IMR-90 (cell line): ENCODE results near the gene DYSF. TPM values are rescaled to one million over a fixed set of nuclear protein-coding genes. Genes with fewer than 3 reads are reported as not detected.

Experiments
- ATAC-seq: fragments of 200-7000 bp; cut with Tn5 transposase; 2 replicates; pipeline ENCODE4 v1.9.1; 2020; ENCODE audit warnings: low read depth, mild to moderate bottlenecking, moderate library complexity
- BruUV-seq: library from RNA; stranded (reverse); fragments of 400-500 nt; replicated peaks from 2 replicates; lab custom pipeline; 2021; lab: Mats Ljungman, UMichigan
- CTCF ChIA-PET: fragments of 300-600 bp; formaldehyde crosslinking; extraction: SDS; loops from one replicate; lab custom pipeline; 2021; ENCODE audit warnings: antibody characterized with exemption; lab: Yijun Ruan, JAX
- POLR2A ChIA-PET: fragments of 300-600 bp; sonication (Branson Sonifier 250); formaldehyde crosslinking; loops from one replicate; lab custom pipeline; 2022; ENCODE audit warnings: antibody characterized with exemption; ENCODE audit not compliant: unreplicated experiment; lab: Charles Lee
- DNase-seq: peaks from one replicate; pipeline ENCODE4 v3.0.0; 2013
- H2AFZ ChIP-seq: replicated peaks from 2 replicates; pipeline ENCODE3; 2013; ENCODE audit warnings: low read length, mild to moderate bottlenecking; ENCODE audit not compliant: poor library complexity
- H2AK5ac ChIP-seq: 2 replicates; pipeline ENCODE4 v1.6.1; 2013; ENCODE audit warnings: low read depth, low read length, inconsistent platforms
- H2AK9ac ChIP-seq: replicated peaks from 2 replicates; pipeline ENCODE3; 2013; ENCODE audit warnings: mild to moderate bottlenecking, low read depth, low read length, moderate library complexity; ENCODE audit not compliant: poor library complexity
- H2BK120ac ChIP-seq: 2 replicates; pipeline ENCODE4 v1.6.1; 2013; ENCODE audit warnings: low read depth, low read length, inconsistent platforms
- H2BK15ac ChIP-seq: 3 replicates; pipeline ENCODE4 v1.6.1; 2013; ENCODE audit warnings: low read depth, low read length, inconsistent platforms
- H2BK20ac ChIP-seq: 2 replicates; pipeline ENCODE4 v1.6.1; 2013; ENCODE audit warnings: low read depth, mild to moderate bottlenecking, inconsistent platforms, low read length, moderate library complexity
- H2BK5ac ChIP-seq: 2 replicates; pipeline ENCODE4 v1.6.1; 2013; ENCODE audit warnings: mild to moderate bottlenecking, low read depth, low read length, inconsistent platforms; ENCODE audit not compliant: poor library complexity, severe bottlenecking
- H3K14ac ChIP-seq: replicated peaks from 2 replicates; pipeline ENCODE4 v1.6.1; 2013; ENCODE audit warnings: low read depth, low read length, inconsistent platforms
- H3K18ac ChIP-seq: 2 replicates; pipeline ENCODE4 v1.6.1; 2013; ENCODE audit warnings: low read depth, low read length, control low read depth
- H3K23ac ChIP-seq: 2 replicates; pipeline ENCODE4 v1.6.1; 2013; ENCODE audit warnings: low read depth, low read length, inconsistent platforms
- H3K27ac ChIP-seq: 2 replicates; pipeline ENCODE4 v1.5.1; 2013; ENCODE audit warnings: mild to moderate bottlenecking, control low read depth, low read length; ENCODE audit not compliant: insufficient read depth
- H3K27me3 ChIP-seq: 2 replicates; pipeline ENCODE4 v1.6.1; 2013; ENCODE audit warnings: low read length; ENCODE audit not compliant: control insufficient read depth, insufficient read depth
- H3K36me3 ChIP-seq: 2 replicates; pipeline ENCODE4 v1.6.1; 2013; ENCODE audit warnings: low read length, mixed read lengths; ENCODE audit not compliant: control insufficient read depth, insufficient read depth
- H3K4ac ChIP-seq: 2 replicates; pipeline ENCODE4 v1.6.1; 2013; ENCODE audit warnings: low read depth, low read length, inconsistent platforms
- H3K4me1 ChIP-seq: 2 replicates; pipeline ENCODE4 v1.6.1; 2013; ENCODE audit warnings: low read length, mixed read lengths; ENCODE audit not compliant: control insufficient read depth, insufficient read depth
- H3K4me2 ChIP-seq: 2 replicates; pipeline ENCODE4 v1.6.1; 2013; ENCODE audit warnings: low read depth, mild to moderate bottlenecking, control low read depth, low read length, moderate library complexity
- H3K4me3 ChIP-seq: 2 replicates; pipeline ENCODE4 v1.5.1; 2013; ENCODE audit warnings: low read depth, mild to moderate bottlenecking, control low read depth, low read length, moderate library complexity; ENCODE audit not compliant: insufficient read depth
- H3K56ac ChIP-seq: 2 replicates; pipeline ENCODE4 v1.6.1; 2013; ENCODE audit warnings: low read length, inconsistent platforms; ENCODE audit not compliant: insufficient read depth; ENCODE audit errors: extremely low read depth
- H3K79me1 ChIP-seq, 2 experiments: 2 replicates each; pipeline ENCODE4 v1.6.1; 2013; ENCODE audit warnings: low read length in 2 of 2, inconsistent platforms in 1 of 2, low read depth in 1 of 2
- H3K9ac ChIP-seq: 2 replicates; pipeline ENCODE4 v1.6.1; 2013; ENCODE audit warnings: low read depth, low read length, control low read depth
- H3K9me1 ChIP-seq: 2 replicates; pipeline ENCODE4 v1.6.1; 2013; ENCODE audit warnings: low read length, inconsistent platforms; ENCODE audit not compliant: insufficient read depth
- H3K9me3 ChIP-seq: 2 replicates; pipeline ENCODE4 v1.6.1; 2013; ENCODE audit warnings: low read length; ENCODE audit not compliant: control insufficient read depth, insufficient read depth
- H4K20me1 ChIP-seq: 2 replicates; pipeline ENCODE4 v1.6.1; 2013; ENCODE audit warnings: low read length, inconsistent platforms; ENCODE audit not compliant: insufficient read depth
- H4K5ac ChIP-seq: 2 replicates; pipeline ENCODE4 v1.6.1; 2013; ENCODE audit warnings: mild to moderate bottlenecking, low read depth, low read length, control low read depth
- H4K8ac ChIP-seq, 2 experiments: 2 replicates each; pipeline ENCODE4 v1.6.1; 2013; ENCODE audit warnings: low read depth in 2 of 2, low read length in 2 of 2, control low read depth in 1 of 2, inconsistent platforms in 1 of 2
- H4K91ac ChIP-seq: 2 replicates; pipeline ENCODE4 v1.6.1; 2013; ENCODE audit warnings: low read depth, low read length, inconsistent platforms; ENCODE audit not compliant: insufficient read depth
- BHLHE40 ChIP-seq: fragments of 150-350 bp; IDR thresholded peaks from 2 replicates; pipeline ENCODE4 v1.6.1; 2016; ENCODE audit warnings: mild to moderate bottlenecking, low read depth, low read length
- CHD1 ChIP-seq: IDR thresholded peaks from 2 replicates; pipeline ENCODE4 v1.6.1; 2012; ENCODE audit warnings: low read depth, low read length, improper control_type of control experiment
- FOS ChIP-seq: fragments of 150-350 bp; IDR thresholded peaks from 2 replicates; pipeline ENCODE4 v1.6.1; 2016; ENCODE audit warnings: low read depth, low read length
- MAFK ChIP-seq: IDR thresholded peaks from 2 replicates; pipeline ENCODE4 v1.6.1; 2012; ENCODE audit warnings: low read depth, low read length, improper control_type of control experiment
- MAZ ChIP-seq: IDR thresholded peaks from 2 replicates; pipeline ENCODE4 v1.6.1; 2012; ENCODE audit warnings: low read depth, mild to moderate bottlenecking, low read length, improper control_type of control experiment, moderate library complexity, borderline replicate concordance
- MXI1 ChIP-seq: IDR thresholded peaks from 2 replicates; pipeline ENCODE4 v1.6.1; 2012; ENCODE audit warnings: low read depth, mild to moderate bottlenecking, low read length, moderate library complexity, borderline replicate concordance
- RAD21 ChIP-seq: IDR thresholded peaks from 2 replicates; pipeline ENCODE4 v1.6.1; 2012; ENCODE audit warnings: low read length, improper control_type of control experiment
- RCOR1 ChIP-seq: IDR thresholded peaks from 2 replicates; pipeline ENCODE4 v1.6.1; 2012; ENCODE audit warnings: mild to moderate bottlenecking, low read length, improper control_type of control experiment; ENCODE audit not compliant: insufficient replicate concordance
- RFX5 ChIP-seq: IDR thresholded peaks from 2 replicates; pipeline ENCODE4 v1.8.0; 2012; ENCODE audit warnings: low read depth, mild to moderate bottlenecking, low read length, moderate library complexity
- WGBS, 2 experiments: methylation state at CpG; one replicate each; pipeline versions ENCODE4 v1.1.5 to v1.1.7; 2013; ENCODE audit warnings: missing lambda C conversion rate in 2 of 2; ENCODE audit not compliant: insufficient read length in 1 of 2; ENCODE audit errors: extremely low coverage in 2 of 2; 5-methylcytosine and 5-hydroxymethylcytosine counted together
- dilution Hi-C: fragments of 300-500 bp; cut with HindIII; formaldehyde crosslinking; loops from one replicate; pipeline ENCODE4 v1.14.3; 2018; ENCODE audit warnings: low sequenced_read_pairs; ENCODE audit not compliant: unreplicated experiment
- in situ Hi-C: fragments of 300-500 bp; cut with MboI; formaldehyde crosslinking; loops from 3 replicates; pipeline ENCODE4 v1.14.3; 2019; ENCODE audit warnings: low sequenced_read_pairs, inconsistent platforms, mixed read lengths
- intact Hi-C: fragments of 100-400 bp; cut with micrococcal nuclease; formaldehyde crosslinking; loops from 2 replicates; pipeline ENCODE4 v1.10.0; 2022
- polyA plus RNA-seq, 3 experiments: library from polyadenylated mRNA; depleted of rRNA; stranded (reverse); fragments of >200 nt; gene quantifications; 2 replicates each; pipeline ENCODE4 v1.2.3, GENCODE V29; 2012; ENCODE audit warnings: low replicate concordance in 1 of 3
- total RNA-seq: library from RNA; depleted of rRNA; stranded (reverse); fragments of >200 nt; gene quantifications from 2 replicates; pipeline ENCODE4 v1.2.3, GENCODE V29; 2012
- TF ChIP-seq, protein P1 (sequence below): fragments of 150-350 bp; IDR thresholded peaks from 2 replicates; pipeline ENCODE4 v1.6.1; 2016; ENCODE audit warnings: low read depth, mild to moderate bottlenecking, low read length, moderate library complexity, borderline replicate concordance

DYSF gene
- total and polyA plus RNA-seq, 2 of the 4 experiments (the other 2 are of a cell fraction): 0.09 to 0.18 TPM

- dilution Hi-C loops: no loop called here
- BruUV-seq: no TSS peak
- no peak overlapping the region for H3K4me2 ChIP-seq
- H4K5ac ChIP-seq: no peak overlapping the region
- POLR2A ChIA-PET: no interaction called here
- in situ Hi-C loops: no loop called here
- no peak overlapping the region for H2AK5ac ChIP-seq
- no peaks in the 10 kb centered on the region; the same call in 1 of the 2 replicates for H3K4me1 ChIP-seq
- H2BK15ac ChIP-seq: no peak overlapping the region
- H3K79me1 ChIP-seq: no peaks in the 10 kb centered on the region
- H3K9me3 ChIP-seq: peaks cover 4% of the 10 kb centered on the region; the same call in 1 of the 2 replicates
- H4K8ac ChIP-seq: no peak overlapping the region
- 65% methylated on average over 7 of the region's 11 CpGs; no CpG with 5 or more reads in 1 of the 2 experiments for WGBS, 2 experiments
- no peak overlapping the region for H3K9ac ChIP-seq
- no peak overlapping the region for H3K14ac ChIP-seq
- no peak overlapping the region for H3K4ac ChIP-seq
- H3K27me3 ChIP-seq: peaks cover 60% of the 10 kb centered on the region
- H4K20me1 ChIP-seq: no peaks in the 10 kb centered on the region
- no peak overlapping the region for H2AK9ac ChIP-seq
- H2BK20ac ChIP-seq: no peak overlapping the region
- H4K91ac ChIP-seq: no peak overlapping the region
- ATAC-seq: no peak
- DNase-seq: no peak
- no peak overlapping the region for H2BK120ac ChIP-seq
- no peak overlapping the region for H3K23ac ChIP-seq
- H3K36me3 ChIP-seq: no peaks in the 10 kb centered on the region
- intact Hi-C loops: no loop called here
- H3K9me1 ChIP-seq: no peaks in the 10 kb centered on the region
- no peak overlapping the region for H2AFZ ChIP-seq
- CTCF ChIA-PET: no interaction called here
- H3K56ac ChIP-seq: no peak overlapping the region
- TF ChIP-seq BHLHE40: no peak
- no peak for TF ChIP-seq MAFK
- no peak for TF ChIP-seq FOS
- no peak for TF ChIP-seq RFX5
- no peak for TF ChIP-seq RCOR1
- TF ChIP-seq CHD1: no peak
- TF ChIP-seq MXI1: no peak
- TF ChIP-seq, protein P1, sequence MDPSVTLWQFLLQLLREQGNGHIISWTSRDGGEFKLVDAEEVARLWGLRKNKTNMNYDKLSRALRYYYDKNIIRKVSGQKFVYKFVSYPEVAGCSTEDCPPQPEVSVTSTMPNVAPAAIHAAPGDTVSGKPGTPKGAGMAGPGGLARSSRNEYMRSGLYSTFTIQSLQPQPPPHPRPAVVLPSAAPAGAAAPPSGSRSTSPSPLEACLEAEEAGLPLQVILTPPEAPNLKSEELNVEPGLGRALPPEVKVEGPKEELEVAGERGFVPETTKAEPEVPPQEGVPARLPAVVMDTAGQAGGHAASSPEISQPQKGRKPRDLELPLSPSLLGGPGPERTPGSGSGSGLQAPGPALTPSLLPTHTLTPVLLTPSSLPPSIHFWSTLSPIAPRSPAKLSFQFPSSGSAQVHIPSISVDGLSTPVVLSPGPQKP: no peak
- no peak for TF ChIP-seq MAZ
- TF ChIP-seq RAD21: no peak
- H2BK5ac ChIP-seq: no peak overlapping the region
- H3K4me3 ChIP-seq: no peak overlapping the region
- no peak overlapping the region for H3K27ac ChIP-seq
- no peak overlapping the region for H3K18ac ChIP-seq
These were observed 15.1 kb downstream of the DYSF start for GRCh38 chr2:71468279-71469015.
